Activated CD4-positive, alpha-beta T cell treated with anti-CD3 and anti-CD28 coated beads, Interleukin-2, amount 50 U/mL, for 16 hours (primary cell): ENCODE measurements around the gene FRYL.
"Not testable (repeated sequence)": the region's sequence is repeated elsewhere in the genome, so short reads cannot be mapped to it uniquely, and the experiment has no call there.

Experiments used
- DNase-seq: peaks from one replicate; pipeline ENCODE4 v3.0.0-alpha.2; 2020

The FRYL gene

DNA sequence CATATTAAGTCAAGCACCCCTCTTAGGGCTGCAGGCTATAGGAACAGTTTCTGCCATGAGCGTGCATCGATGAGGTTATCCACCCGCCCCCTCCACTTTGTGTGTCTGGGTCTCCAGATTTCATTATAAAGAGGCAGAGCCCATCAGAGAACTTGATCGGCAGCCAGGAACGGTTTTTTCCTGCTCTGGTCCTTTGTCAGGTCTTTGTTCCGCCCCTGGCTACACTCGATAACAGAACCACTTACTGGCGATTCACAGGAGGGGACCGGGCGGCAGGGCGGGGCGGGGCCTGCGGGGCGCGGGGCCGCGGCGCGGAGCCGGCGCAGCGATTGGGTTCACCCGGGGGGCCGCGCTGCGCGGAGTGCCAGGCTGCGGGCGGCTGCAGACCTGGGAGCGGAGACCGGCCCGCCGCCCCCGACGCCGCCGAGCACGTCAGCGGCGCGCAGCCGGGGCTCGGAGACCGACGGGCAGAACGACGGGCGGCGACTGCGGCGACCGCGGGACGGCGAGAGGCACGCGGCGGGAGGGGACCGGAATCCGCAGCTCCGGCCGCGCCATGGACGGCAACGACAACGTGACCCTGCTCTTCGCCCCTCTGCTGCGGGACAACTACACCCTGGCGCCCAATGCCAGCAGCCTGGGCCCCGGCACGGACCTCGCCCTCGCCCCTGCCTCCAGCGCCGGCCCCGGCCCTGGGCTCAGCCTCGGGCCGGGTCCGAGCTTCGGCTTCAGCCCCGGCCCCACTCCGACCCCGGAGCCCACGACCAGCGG lies 296.9 kb downstream of the FRYL start, which contains the start of gene SLC10A4:
Gene SLC10A4, plus strand, starts transcription at position 338 of the 771 bp plus-strand sequence. Its CDS starts 219 bp downstream, at position 557.
- no peak for DNase-seq

GRCh38 chr4:48481581-48481980 lies 298.5 kb downstream of the FRYL start:
- no peak for DNase-seq

GRCh38 chr4:48478273-48478672 lies 301.8 kb downstream of the FRYL start:
- DNase-seq = no peak

DNA sequence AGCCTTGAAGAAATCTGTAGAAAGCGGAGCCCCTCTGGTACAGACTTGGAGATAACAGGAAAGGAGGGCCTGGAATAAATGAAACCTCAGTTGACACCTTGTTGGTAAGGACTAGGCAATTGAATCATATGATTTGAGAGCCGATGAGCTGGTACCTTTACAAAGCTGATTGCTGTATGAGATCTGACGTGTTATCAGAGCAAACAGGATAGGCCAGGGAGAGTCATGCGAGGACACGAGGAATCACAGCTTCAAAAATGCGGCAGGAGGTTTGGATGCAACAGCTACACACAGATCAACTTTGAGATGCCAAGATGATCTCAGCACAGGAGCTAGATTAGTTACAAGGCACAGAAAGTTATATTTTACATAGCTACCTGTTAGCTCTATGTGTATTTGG lies 304.3 kb downstream of the FRYL start:
- DNase-seq = no peak

DNA sequence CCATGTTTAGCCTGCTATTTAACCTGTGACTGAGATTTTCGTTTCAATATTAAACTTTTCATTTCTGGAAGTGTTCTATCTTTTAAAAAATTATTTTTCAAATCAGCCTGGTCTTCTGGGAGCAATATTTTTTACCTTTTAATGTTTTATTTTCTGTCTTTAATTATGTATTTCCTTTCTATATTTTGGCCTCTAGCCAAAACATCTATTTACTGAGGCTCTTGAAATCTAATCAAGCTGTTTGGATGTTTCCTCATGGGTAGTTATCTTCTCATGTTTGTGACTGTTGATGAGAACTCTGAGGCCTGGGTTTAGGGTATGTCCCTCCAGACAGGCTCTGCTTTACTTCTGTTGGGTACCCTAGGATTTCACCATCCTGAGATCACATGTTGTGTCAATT lies 307.3 kb downstream of the FRYL start:
- no peak for DNase-seq

DNA sequence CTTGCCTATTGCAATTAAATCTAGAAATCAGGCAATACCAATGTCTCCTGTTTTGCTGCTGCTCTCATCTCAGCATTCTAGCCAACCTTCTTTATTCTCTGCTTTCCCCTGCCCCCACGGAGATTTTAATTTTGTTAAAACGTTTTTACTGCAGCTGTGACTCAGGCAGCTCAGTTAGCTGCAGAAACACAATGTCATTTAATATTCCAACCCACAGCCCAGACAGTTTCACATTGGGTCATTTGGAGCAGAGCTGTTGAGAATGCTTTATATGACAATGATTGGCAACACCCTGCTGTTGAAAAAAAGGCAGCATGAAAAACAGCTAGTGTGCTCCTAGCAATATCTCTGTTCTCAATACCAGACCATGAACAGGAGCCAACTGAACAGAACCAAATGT lies 309.5 kb downstream of the FRYL start:
- peak; percentile 20 for DNase-seq

DNA sequence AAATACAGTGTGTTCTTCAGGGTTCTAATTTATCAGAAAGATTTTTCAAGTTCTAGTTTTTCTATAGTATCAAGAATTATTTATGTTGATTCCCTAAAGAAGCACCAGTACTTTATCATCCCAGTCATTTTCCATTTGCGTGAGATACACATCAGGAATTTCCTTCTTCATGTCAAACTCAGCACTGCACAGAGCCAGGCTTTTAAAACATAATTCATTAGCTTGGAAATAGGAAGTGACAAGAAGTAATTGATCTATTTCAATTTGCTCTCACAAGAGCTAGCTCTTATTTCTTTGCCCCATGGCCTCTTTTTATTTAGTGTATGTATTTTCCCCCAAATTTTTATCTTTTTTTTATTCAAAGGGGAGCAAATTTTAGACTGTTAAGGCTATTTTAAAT lies 309.9 kb downstream of the FRYL start:
- no peak for DNase-seq

DNA sequence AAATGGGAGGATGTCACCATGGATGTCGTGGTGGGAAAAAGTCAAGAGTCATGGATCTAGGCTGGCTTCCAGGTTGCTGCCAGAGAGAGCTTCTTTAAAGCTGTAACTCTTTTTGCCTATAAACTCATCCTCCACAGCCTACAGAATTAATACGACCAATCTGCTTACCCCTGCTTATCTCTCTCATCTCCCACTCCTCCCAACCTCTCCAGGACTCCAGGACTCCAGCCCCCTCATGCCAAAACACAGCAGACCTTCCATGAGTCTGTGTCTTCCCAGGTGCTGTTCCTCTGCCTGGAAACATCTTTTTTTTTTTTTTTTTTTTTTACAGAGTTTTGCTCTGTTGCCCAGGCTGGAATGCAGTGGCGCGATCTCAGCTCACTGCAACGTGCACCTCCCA lies 312.2 kb downstream of the FRYL start:
- no peak for DNase-seq

DNA sequence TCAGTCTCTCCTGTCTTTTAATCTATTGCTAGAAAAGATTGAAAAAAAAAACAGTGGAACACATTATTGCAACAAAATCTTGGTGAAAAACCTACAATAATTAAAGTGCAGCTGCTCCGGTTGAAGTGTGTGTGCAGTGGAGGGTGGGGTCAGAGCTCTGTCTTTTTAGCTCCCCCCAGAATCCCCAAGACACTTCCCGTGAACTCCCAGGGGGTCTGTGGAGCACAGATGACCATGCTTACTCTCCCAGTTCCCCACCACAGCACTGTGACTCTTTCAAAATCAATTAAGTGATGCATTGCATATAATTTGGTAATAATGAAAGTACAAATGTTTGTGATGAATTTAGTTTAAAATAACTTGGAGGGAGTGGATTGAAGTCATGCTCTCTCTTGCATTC lies 312.6 kb downstream of the FRYL start:
- DNase-seq = no peak

DNA sequence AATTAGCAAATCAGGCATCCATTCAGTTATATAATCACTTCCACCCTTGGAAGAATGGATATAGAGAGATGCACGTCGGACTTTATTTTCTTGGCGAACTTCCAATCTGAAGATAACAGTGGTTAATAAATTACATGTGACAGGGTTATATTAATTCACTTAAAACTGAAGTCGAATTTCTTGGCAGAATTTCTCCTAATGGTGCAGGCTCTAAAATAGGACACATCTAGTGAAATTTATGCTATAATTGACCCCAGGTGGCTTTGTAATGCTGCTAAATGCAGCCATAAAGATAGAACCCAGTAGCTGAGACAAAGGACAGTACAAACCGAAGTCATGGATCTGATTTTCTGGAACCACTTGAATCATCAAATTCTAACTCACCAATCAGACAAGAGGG lies 317.7 kb downstream of the FRYL start:
- DNase-seq = no peak

DNA sequence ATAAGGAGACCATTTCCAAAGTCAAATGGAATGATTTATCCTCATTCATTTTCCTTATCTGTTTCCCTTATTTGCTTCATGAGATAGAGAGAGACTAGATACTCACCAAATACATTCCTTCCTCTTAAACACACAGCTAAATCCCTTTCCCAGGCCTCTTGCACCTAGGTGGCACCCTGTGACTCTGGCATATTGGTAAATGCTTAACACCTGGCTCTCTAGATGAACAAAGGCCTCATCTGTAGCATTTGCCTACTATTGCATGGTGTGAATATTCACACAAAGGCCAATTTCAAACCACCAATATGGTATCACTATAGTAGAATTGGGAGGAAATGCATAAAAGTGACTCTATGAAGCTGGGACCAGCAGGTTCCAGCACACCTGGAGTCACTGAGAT lies 319.1 kb downstream of the FRYL start:
- DNase-seq = no peak

- DNase-seq = no peak
Measured at GRCh38 chr4:48454591-48454990, 325.5 kb downstream of the FRYL start.

DNA sequence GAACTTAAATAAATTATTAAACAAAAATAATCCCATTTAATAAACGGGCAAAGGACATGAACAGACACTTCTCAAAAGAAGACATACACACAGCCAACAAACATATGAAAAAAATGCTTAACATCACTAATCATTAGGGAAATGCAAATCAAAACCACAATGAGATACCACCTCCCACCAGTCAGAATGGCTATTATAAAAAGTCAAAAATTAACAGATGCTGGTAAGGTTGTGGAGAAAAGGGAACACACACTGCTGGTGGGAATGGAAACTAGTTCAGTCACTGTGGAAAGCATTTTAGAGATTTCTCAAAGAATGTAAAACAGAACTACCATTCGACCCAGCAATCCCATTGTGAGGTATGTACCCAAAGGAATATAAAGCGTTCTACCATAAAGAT lies 328.4 kb downstream of the FRYL start:
- DNase-seq = not testable (repeated sequence)

DNA sequence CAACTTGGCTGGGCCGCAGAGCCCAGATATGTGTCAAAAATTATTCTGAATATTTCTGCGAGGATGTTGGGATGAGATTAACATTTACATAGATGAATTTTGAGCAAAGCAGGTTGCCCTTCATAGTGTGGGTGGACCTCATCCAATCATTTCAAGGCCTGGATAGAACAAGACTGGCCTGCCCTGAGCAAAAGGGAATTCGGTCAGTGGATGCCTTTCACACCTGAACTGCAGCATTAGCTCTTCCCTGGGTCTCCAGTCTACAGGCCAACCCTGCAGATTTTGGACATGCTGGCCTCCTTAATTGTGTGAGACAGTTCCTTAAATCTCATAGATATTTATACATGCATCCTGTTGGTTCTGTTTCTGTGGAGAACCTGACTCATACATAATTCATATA lies 329.3 kb downstream of the FRYL start:
- no peak for DNase-seq

- DNase-seq = no peak
Measured at GRCh38 chr4:48449151-48449550, 330.9 kb downstream of the FRYL start.
